A673 (cell line): ENCODE data around the gene CDC42BPB. TPM values are rescaled to one million over a fixed set of nuclear protein-coding genes. Genes with fewer than 3 reads are reported as not detected.

ENCODE experiments used
- BruUV-seq: library from RNA; stranded (reverse); fragments of 400-500 nt; replicated peaks from 2 replicates; lab custom pipeline; 2021; lab: Mats Ljungman, UMichigan
- CTCF ChIA-PET: fragments of 300-600 bp; sonication (Branson Sonifier 250); formaldehyde crosslinking; loops from one replicate; lab custom pipeline; 2022; ENCODE audit warnings: antibody characterized with exemption; lab: Charles Lee
- POLR2A ChIA-PET: fragments of 300-600 bp; sonication (Branson Sonifier 250); formaldehyde crosslinking; loops from one replicate; lab custom pipeline; 2022; ENCODE audit warnings: antibody characterized with exemption; ENCODE audit not compliant: low non-redundant PET; lab: Charles Lee
- DNase-seq: peaks from one replicate; pipeline ENCODE4 v3.0.0-alpha.2; 2015; ENCODE audit warnings: low spot score
- H3K27ac ChIP-seq: fragments of 200-600 bp; sonication (generic); 2 replicates; pipeline ENCODE4 v1.5.1; 2016; ENCODE audit warnings: mixed run types, low read depth, mild to moderate bottlenecking, mixed read lengths, antibody characterized with exemption, low read length; ENCODE audit not compliant: poor library complexity, severe bottlenecking
- H3K27me3 ChIP-seq: fragments of 200-600 bp; sonication (generic); replicated peaks from 2 replicates; pipeline ENCODE4 v1.6.1; 2017; ENCODE audit warnings: mixed run types, low read depth, mild to moderate bottlenecking, mixed read lengths, antibody characterized with exemption, low read length; ENCODE audit not compliant: insufficient read depth, poor library complexity
- H3K36me3 ChIP-seq: fragments of 200-600 bp; sonication (generic); 2 replicates; pipeline ENCODE4 v1.6.1; 2016; ENCODE audit warnings: mixed run types, mild to moderate bottlenecking, mixed read lengths, antibody characterized with exemption, low read length; ENCODE audit not compliant: insufficient read depth, poor library complexity, severe bottlenecking
- H3K4me1 ChIP-seq: fragments of 200-600 bp; sonication (generic); 2 replicates; pipeline ENCODE4 v1.6.1; 2017; ENCODE audit warnings: mixed run types, mild to moderate bottlenecking, mixed read lengths, antibody characterized with exemption, low read length; ENCODE audit not compliant: insufficient read depth, poor library complexity, severe bottlenecking
- H3K4me3 ChIP-seq: fragments of 200-600 bp; sonication (generic); 2 replicates; pipeline ENCODE4 v1.5.1; 2016; ENCODE audit warnings: low read depth, mixed run types, mild to moderate bottlenecking, mixed read lengths, low read length; ENCODE audit not compliant: poor library complexity, severe bottlenecking
- H3K9me3 ChIP-seq: fragments of 200-600 bp; sonication (generic); 2 replicates; pipeline ENCODE4 v1.6.1; 2016; ENCODE audit warnings: mixed run types, low read depth, mild to moderate bottlenecking, mixed read lengths, antibody characterized with exemption, low read length; ENCODE audit not compliant: poor library complexity, severe bottlenecking
- EZH2 ChIP-seq: fragments of 200-600 bp; sonication (generic); IDR thresholded peaks from 2 replicates; pipeline ENCODE4 v1.6.1; 2017; ENCODE audit warnings: borderline replicate concordance, low read depth, mild to moderate bottlenecking, mixed read lengths, antibody characterized with exemption, low read length; ENCODE audit not compliant: poor library complexity, severe bottlenecking
- intact Hi-C: fragments of 100-400 bp; cut with micrococcal nuclease; formaldehyde crosslinking; loops from one replicate; pipeline ENCODE4 v1.10.0; 2022; ENCODE audit not compliant: unreplicated experiment
- total RNA-seq: library from RNA; stranded (reverse); gene quantifications from 2 replicates; pipeline ENCODE4 v1.2.3, GENCODE V29; 2021
- TF ChIP-seq, protein P1 (sequence below): fragments of 300-800, 200-600 bp; sonication (generic); conservative IDR thresholded peaks from 2 replicates; pipeline ENCODE4 v1.5.1; 2017; ENCODE audit warnings: low read depth, mild to moderate bottlenecking, antibody characterized with exemption, low read length, moderate library complexity, mixed read lengths

Gene CDC42BPB
- total RNA-seq, 1 experiment from 2014 or later: 103 TPM

DNA sequence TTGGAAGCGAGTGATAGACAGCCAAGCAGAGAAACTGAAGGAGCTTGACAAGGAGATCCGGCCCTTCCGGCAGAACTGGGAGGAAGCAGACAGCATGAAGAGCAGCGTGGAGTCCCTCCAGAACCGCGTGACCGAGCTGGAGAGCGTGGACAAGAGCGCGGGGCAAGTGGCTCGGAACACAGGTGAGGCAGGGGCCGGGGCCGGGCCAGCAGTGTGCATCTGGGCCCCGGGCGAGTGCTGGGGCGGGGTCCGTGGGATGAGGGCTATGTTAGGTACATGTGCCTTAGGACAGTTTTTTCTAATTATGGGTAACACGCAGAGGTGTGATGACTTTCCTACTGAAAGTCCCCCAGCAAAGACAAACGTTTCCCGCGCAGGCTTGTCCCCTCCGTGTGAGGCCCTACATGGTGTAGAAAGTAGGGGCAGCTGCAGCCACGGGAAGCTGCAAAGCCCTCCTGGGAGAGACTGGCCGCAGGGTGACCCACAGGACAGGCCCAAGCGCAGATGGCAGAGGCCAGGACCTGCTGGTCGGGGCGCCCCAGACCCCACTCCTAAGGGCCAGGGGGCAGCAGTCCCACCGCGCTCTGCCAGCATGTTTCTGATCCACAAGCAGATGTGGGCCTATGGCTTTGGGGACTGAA lies 154.0 kb downstream of the CDC42BPB start:
- DNase-seq: no peak
- TF ChIP-seq EZH2: no peak
- Histone ChIP-seq H3K4me1 (no peaks in the 10 kb centered on the region), H3K27me3 (no peaks in the 10 kb centered on the region), H3K4me3 (no peak overlapping the region), H3K36me3 (peaks cover 10% of the 10 kb centered on the region), H3K9me3 (no peaks in the 10 kb centered on the region), H3K27ac (no peak overlapping the region)
- ChIA-PET CTCF (interaction anchor here (0.6 kb wide), 1 partner anchor 18 kb away, joined by 3 read pairs; no protein-coding TSS in a partner anchor), POLR2A (no interaction called here)
- BruUV-seq: no TSS peak
- intact Hi-C loops: no loop called here

DNA sequence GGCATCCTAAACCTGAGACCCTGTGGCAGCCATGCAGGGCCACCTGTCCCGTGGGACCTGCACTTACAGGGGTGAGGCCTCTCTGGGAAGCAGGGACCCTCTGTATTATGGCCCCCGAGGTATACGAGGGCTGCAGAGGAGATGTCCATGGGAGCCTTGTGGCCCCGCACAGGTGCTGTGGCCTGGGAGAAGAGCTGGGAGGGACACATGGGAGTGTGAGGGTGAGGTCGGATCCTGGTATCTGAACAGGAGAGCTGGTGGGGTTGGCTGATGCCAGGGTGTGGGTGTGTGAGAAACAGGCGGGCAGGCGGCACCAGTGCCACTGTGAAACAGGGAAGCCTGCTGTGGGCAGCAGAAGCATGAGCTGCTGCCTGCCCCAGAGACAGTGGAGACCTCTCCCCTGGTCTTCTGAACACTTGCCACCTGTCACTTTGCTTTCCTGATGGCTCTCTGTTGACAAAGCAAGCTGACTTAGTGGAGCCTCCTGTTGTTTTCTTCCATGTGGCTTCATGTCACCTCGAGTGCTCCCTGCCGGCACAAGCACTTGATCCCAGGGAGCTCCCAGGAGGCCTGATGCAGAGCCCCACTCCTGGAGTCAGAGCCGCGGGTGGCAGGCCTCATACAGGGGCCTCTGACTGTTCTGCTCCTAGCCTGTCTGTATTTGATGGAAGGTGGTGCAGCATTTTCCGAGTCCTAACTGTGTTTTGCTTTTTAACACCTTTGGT lies 154.7 kb downstream of the CDC42BPB start:
- ChIA-PET POLR2A (no interaction called here), CTCF (interaction anchor here (0.6 kb wide), 1 partner anchor 19 kb away, joined by 3 read pairs; no protein-coding TSS in a partner anchor)

DNA sequence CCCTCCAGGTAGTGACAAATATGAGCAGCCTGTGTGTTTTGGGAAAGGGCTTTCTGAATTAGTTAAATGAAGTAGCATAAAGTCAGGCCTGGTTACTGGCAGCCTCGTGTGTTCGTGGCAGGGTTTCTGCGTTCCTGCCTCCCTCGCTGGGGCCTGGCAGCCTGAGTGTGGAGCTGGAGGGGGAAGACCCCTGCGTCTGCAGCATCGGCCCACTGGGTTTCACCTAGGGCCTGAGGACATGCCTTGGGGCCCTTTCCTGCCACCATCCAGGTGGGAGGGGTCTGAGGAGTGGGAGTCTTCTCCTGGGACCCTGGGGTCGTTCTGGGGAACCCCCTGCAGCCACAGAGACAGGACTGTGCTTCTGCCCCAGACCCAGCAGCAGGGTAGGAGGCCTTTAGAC lies 155.3 kb downstream of the CDC42BPB start:
- intact Hi-C loops: no loop called here

More for the DNA sequence above, 154.7 kb downstream of the CDC42BPB start:
- TF ChIP-seq, protein P1, sequence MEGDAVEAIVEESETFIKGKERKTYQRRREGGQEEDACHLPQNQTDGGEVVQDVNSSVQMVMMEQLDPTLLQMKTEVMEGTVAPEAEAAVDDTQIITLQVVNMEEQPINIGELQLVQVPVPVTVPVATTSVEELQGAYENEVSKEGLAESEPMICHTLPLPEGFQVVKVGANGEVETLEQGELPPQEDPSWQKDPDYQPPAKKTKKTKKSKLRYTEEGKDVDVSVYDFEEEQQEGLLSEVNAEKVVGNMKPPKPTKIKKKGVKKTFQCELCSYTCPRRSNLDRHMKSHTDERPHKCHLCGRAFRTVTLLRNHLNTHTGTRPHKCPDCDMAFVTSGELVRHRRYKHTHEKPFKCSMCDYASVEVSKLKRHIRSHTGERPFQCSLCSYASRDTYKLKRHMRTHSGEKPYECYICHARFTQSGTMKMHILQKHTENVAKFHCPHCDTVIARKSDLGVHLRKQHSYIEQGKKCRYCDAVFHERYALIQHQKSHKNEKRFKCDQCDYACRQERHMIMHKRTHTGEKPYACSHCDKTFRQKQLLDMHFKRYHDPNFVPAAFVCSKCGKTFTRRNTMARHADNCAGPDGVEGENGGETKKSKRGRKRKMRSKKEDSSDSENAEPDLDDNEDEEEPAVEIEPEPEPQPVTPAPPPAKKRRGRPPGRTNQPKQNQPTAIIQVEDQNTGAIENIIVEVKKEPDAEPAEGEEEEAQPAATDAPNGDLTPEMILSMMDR: no peak
- no peak for TF ChIP-seq EZH2
- intact Hi-C loops: no loop called here
- Histone ChIP-seq H3K36me3 (peaks cover 11% of the 10 kb centered on the region), H3K27me3 (no peaks in the 10 kb centered on the region), H3K27ac (peak overlapping the region; percentile 37), H3K9me3 (no peaks in the 10 kb centered on the region), H3K4me1 (no peaks in the 10 kb centered on the region), H3K4me3 (no peak overlapping the region)
- DNase-seq: no peak
- no TSS peak for BruUV-seq

More for the DNA sequence above, 155.3 kb downstream of the CDC42BPB start:
- CTCF ChIA-PET: no interaction called here
- peak overlapping the region; percentile 37 for H3K27ac ChIP-seq
- DNase-seq: no peak
- H3K27me3 ChIP-seq: no peaks in the 10 kb centered on the region
- POLR2A ChIA-PET: no interaction called here
- TF ChIP-seq, protein P1: no peak
- TF ChIP-seq EZH2: no peak
- H3K9me3 ChIP-seq: no peaks in the 10 kb centered on the region
- no TSS peak for BruUV-seq
- peaks cover 15% of the 10 kb centered on the region for H3K36me3 ChIP-seq
- no peaks in the 10 kb centered on the region for H3K4me1 ChIP-seq
- H3K4me3 ChIP-seq: no peak overlapping the region
